HEK293T (cell line): Measurements from ENCODE around the gene IL20.

Experiments
- CTCF ChIA-PET: fragments of 350-600 bp; formaldehyde crosslinking; extraction: SDS; loops from one replicate; lab custom pipeline; 2021; ENCODE audit warnings: antibody characterized with exemption, inconsistent platforms; lab: Yijun Ruan, JAX
- POLR2A ChIA-PET: fragments of 350-600 bp; formaldehyde crosslinking; extraction: SDS; loops from one replicate; lab custom pipeline; 2020; ENCODE audit warnings: antibody characterized with exemption, inconsistent platforms; lab: Yijun Ruan, JAX
- DNase-seq: peaks from one replicate; pipeline ENCODE4 v3.0.0; 2012; ENCODE audit warnings: mixed read lengths; ENCODE audit errors: extremely low spot score
- ARNT ChIP-seq: fragments of 450-650 bp; IDR thresholded peaks from 2 replicates; pipeline ENCODE4 v1.6.1; 2017; ENCODE audit warnings: mild to moderate bottlenecking
- BHLHE40 ChIP-seq: fragments of 450-650 bp; IDR thresholded peaks from 2 replicates; pipeline ENCODE4 v1.6.1; 2016; ENCODE audit warnings: mild to moderate bottlenecking, moderate library complexity, borderline replicate concordance
- CTBP1 ChIP-seq: fragments of 450-650 bp; IDR thresholded peaks from 2 replicates; pipeline ENCODE4 v1.6.1; 2016; ENCODE audit warnings: borderline replicate concordance
- ELF4 ChIP-seq: fragments of 450-650 bp; IDR thresholded peaks from 2 replicates; pipeline ENCODE4 v1.6.1; 2017; ENCODE audit warnings: antibody characterized with exemption
- FOXA1 ChIP-seq: fragments of 450-650 bp; IDR thresholded peaks from 2 replicates; pipeline ENCODE4 v1.6.1; 2016; ENCODE audit warnings: mild to moderate bottlenecking
- FOXK2 ChIP-seq: fragments of 450-650 bp; IDR thresholded peaks from 2 replicates; pipeline ENCODE4 v1.6.1; 2016; ENCODE audit warnings: mild to moderate bottlenecking
- FOXM1 ChIP-seq: fragments of 450-650 bp; IDR thresholded peaks from 2 replicates; pipeline ENCODE4 v1.6.1; 2017; ENCODE audit warnings: mild to moderate bottlenecking, borderline replicate concordance
- HDGF ChIP-seq: fragments of 450-650 bp; IDR thresholded peaks from 2 replicates; pipeline ENCODE4 v1.6.1; 2017; ENCODE audit warnings: antibody characterized with exemption, borderline replicate concordance
- L3MBTL2 ChIP-seq: fragments of 450-650 bp; conservative IDR thresholded peaks from 2 replicates; pipeline ENCODE4 v1.6.1; 2016; ENCODE audit warnings: mild to moderate bottlenecking
- LEF1 ChIP-seq: fragments of 450-650 bp; IDR thresholded peaks from 2 replicates; pipeline ENCODE4 v1.6.1; 2017; ENCODE audit warnings: mild to moderate bottlenecking, borderline replicate concordance
- NFRKB ChIP-seq: fragments of 450-650 bp; IDR thresholded peaks from 2 replicates; pipeline ENCODE4 v1.6.1; 2016; ENCODE audit warnings: mild to moderate bottlenecking, moderate library complexity
- PKNOX1 ChIP-seq: fragments of 450-650 bp; IDR thresholded peaks from 2 replicates; pipeline ENCODE4 v1.6.1; 2016
- SP1 ChIP-seq: fragments of 450-650 bp; IDR thresholded peaks from 2 replicates; pipeline ENCODE4 v1.6.1; 2017
- SUZ12 ChIP-seq: fragments of 450-650 bp; IDR thresholded peaks from 2 replicates; pipeline ENCODE4 v1.6.1; 2016; ENCODE audit warnings: mild to moderate bottlenecking
- TARDBP ChIP-seq: fragments of 450-650 bp; IDR thresholded peaks from 2 replicates; pipeline ENCODE4 v1.6.1; 2016
- ZNF384 ChIP-seq: fragments of 450-650 bp; IDR thresholded peaks from 2 replicates; pipeline ENCODE4 v1.6.1; 2016

Gene IL20

GRCh38 chr1:206886831-206887230, 21.4 kb downstream of the IL20 start:
- DNase-seq = no peak
- TF ChIP-seq ELF4 (no peak), PKNOX1 (no peak), ARNT (no peak), NFRKB (no peak), FOXA1 (no peak), L3MBTL2 (no peak), FOXK2 (no peak), TARDBP (no peak), LEF1 (no peak), ZNF384 (no peak), FOXM1 (no peak), SP1 (no peak), SUZ12 (no peak), HDGF (no peak), BHLHE40 (no peak), CTBP1 (no peak)
- ChIA-PET POLR2A (no interaction called here), CTCF (interaction anchor here (0.8 kb wide), 1 partner anchor 22 kb away, joined by 3 read pairs; the partner anchor contains the start of gene IL20)

- DNase-seq = no peak
- ChIA-PET POLR2A (no interaction called here), CTCF (no interaction called here)
- TF ChIP-seq ELF4 (no peak), ARNT (no peak), SP1 (no peak), HDGF (no peak), NFRKB (no peak), CTBP1 (no peak), BHLHE40 (no peak), FOXM1 (no peak), LEF1 (no peak), L3MBTL2 (no peak), ZNF384 (no peak), TARDBP (no peak), SUZ12 (no peak), FOXK2 (no peak), FOXA1 (no peak), PKNOX1 (no peak)
Observed at GRCh38 chr1:206887701-206888100, 22.3 kb downstream of the IL20 start.

- POLR2A ChIA-PET = no interaction called here
- CTCF ChIA-PET = no interaction called here
- TF ChIP-seq BHLHE40 (no peak), SUZ12 (no peak), FOXA1 (no peak), ARNT (no peak), FOXK2 (no peak), CTBP1 (no peak), SP1 (no peak)
- no peak for DNase-seq
Observed at GRCh38 chr1:206890125-206891060, 25.0 kb downstream of the IL20 start.

GRCh38 chr1:206891412-206891811, 26.0 kb downstream of the IL20 start:
- ChIA-PET POLR2A (no interaction called here), CTCF (no interaction called here)
- TF ChIP-seq FOXA1 (no peak), LEF1 (no peak), PKNOX1 (no peak), HDGF (no peak), FOXM1 (no peak), TARDBP (no peak), SP1 (no peak), FOXK2 (no peak), ARNT (no peak)
- no peak for DNase-seq

- TF ChIP-seq L3MBTL2 = no peak
- no peak for TF ChIP-seq ZNF384
- no peak for TF ChIP-seq ARNT
- TF ChIP-seq HDGF = no peak
- no peak for DNase-seq
- ChIA-PET CTCF (interaction anchor here (1.8 kb wide), 1 partner anchor 16 kb away, joined by 6 read pairs; no protein-coding TSS in a partner anchor), POLR2A (no interaction called here)
Observed at GRCh38 chr1:206892351-206892984, 27.0 kb downstream of the IL20 start.

GRCh38 chr1:206893380-206893779, 28.0 kb downstream of the IL20 start:
- no peak for TF ChIP-seq NFRKB
- TF ChIP-seq SP1 = no peak
- no peak for TF ChIP-seq ZNF384
- TF ChIP-seq PKNOX1 = no peak
- no peak for TF ChIP-seq BHLHE40
- no peak for TF ChIP-seq CTBP1
- no peak for TF ChIP-seq L3MBTL2
- no peak for TF ChIP-seq SUZ12
- TF ChIP-seq FOXA1 = no peak
- TF ChIP-seq TARDBP = no peak
- no peak for TF ChIP-seq LEF1
- TF ChIP-seq HDGF = no peak
- ChIA-PET POLR2A (no interaction called here), CTCF (interaction anchor here (1.8 kb wide), 1 partner anchor 15 kb away, joined by 6 read pairs; no protein-coding TSS in a partner anchor)
- DNase-seq = no peak
